NCI-H446 (cell line): ENCODE data around the gene CASR.

Experiments
- DNase-seq, 2 experiments: peaks; one replicate each; lab custom pipeline; 2025; lab: John Stamatoyannopoulos, UW

CASR gene

GRCh38 chr3:122214711-122215110 is 31.2 kb downstream of the CASR start:
- no peak for DNase-seq

GRCh38 chr3:122215592-122216298 is 32.3 kb downstream of the CASR start:
- no peak for DNase-seq

GRCh38 chr3:122217901-122218300 is 34.4 kb downstream of the CASR start:
- DNase-seq, result no peak

GRCh38 chr3:122219242-122219872 is 35.9 kb downstream of the CASR start:
- DNase-seq, result no peak

GRCh38 chr3:122227036-122227781 is 43.7 kb downstream of the CASR start:
- DNase-seq, result no peak

- no peak for DNase-seq
These were observed 46.7 kb downstream of the CASR start for GRCh38 chr3:122230174-122230573.

- no peak for DNase-seq
These were observed 48.1 kb downstream of the CASR start for GRCh38 chr3:122231465-122232157.

- no peak for DNase-seq
These were observed 49.0 kb downstream of the CASR start for GRCh38 chr3:122232485-122232884.

- no peak for DNase-seq
These were observed 49.9 kb downstream of the CASR start for GRCh38 chr3:122233101-122233952.

GRCh38 chr3:122234117-122234516 is 50.6 kb downstream of the CASR start:
- DNase-seq, result no peak

GRCh38 chr3:122235147-122235546 is 51.7 kb downstream of the CASR start:
- DNase-seq, result no peak

- no peak for DNase-seq
These were observed 55.6 kb downstream of the CASR start for GRCh38 chr3:122239112-122239511.

- no peak for DNase-seq
These were observed 62.2 kb downstream of the CASR start for GRCh38 chr3:122245513-122246174.

GRCh38 chr3:122246199-122246598 is 62.7 kb downstream of the CASR start:
- DNase-seq, result no peak

GRCh38 chr3:122247087-122247824 is 63.8 kb downstream of the CASR start:
- no peak for DNase-seq

GRCh38 chr3:122247825-122248185 is 64.3 kb downstream of the CASR start:
- no peak for DNase-seq

- no peak for DNase-seq
These were observed 68.0 kb downstream of the CASR start for GRCh38 chr3:122251428-122251827.

GRCh38 chr3:122253581-122253980 is 70.1 kb downstream of the CASR start:
- no peak for DNase-seq

- DNase-seq, result no peak
These were observed 72.4 kb downstream of the CASR start for GRCh38 chr3:122255757-122256439.
